Astrocyte (in vitro differentiated cells and primary cell): ENCODE data around the gene NISCH. TPM values are rescaled to one million over a fixed set of nuclear protein-coding genes. Genes with fewer than 3 reads are reported as not detected.

ENCODE experiments used
- DNase-seq: peaks from one replicate; pipeline ENCODE4 v3.0.0-alpha.2; 2010; ENCODE audit warnings: low read depth
- FAIRE-seq: peaks from 2 replicates; lab custom pipeline; 2011; peaks lifted over from hg19 to GRCh38; lab: Jason Lieb, UNC
- H2AFZ ChIP-seq: 2 replicates; pipeline ENCODE4 v1.6.0; 2012; ENCODE audit warnings: low read depth, low read length, inconsistent platforms
- H3K27ac ChIP-seq: 2 replicates; pipeline ENCODE4 v1.5.1; 2011; ENCODE audit warnings: low read depth, low read length, inconsistent platforms
- H3K27me3 ChIP-seq: 2 replicates; pipeline ENCODE4 v1.6.0; 2011; ENCODE audit warnings: low read length, inconsistent platforms; ENCODE audit not compliant: insufficient read depth
- H3K36me3 ChIP-seq: 2 replicates; pipeline ENCODE4 v1.5.1; 2011; ENCODE audit warnings: low read length, inconsistent platforms; ENCODE audit not compliant: insufficient read depth
- H3K4me1 ChIP-seq: 2 replicates; pipeline ENCODE4 v1.5.1; 2011; ENCODE audit warnings: low read length, inconsistent platforms; ENCODE audit not compliant: insufficient read depth
- H3K4me2 ChIP-seq: 2 replicates; pipeline ENCODE4 v1.6.0; 2012; ENCODE audit warnings: low read length, inconsistent platforms
- H3K4me3 ChIP-seq: 2 replicates; pipeline ENCODE4 v1.5.1; 2011; ENCODE audit warnings: low read depth, mild to moderate bottlenecking, low read length, inconsistent platforms; ENCODE audit not compliant: insufficient read depth
- H3K79me2 ChIP-seq: 2 replicates; pipeline ENCODE4 v1.6.0; 2012; ENCODE audit warnings: mild to moderate bottlenecking, low read length, inconsistent platforms; ENCODE audit not compliant: insufficient read depth
- H3K9ac ChIP-seq: 2 replicates; pipeline ENCODE4 v1.6.0; 2012; ENCODE audit warnings: mild to moderate bottlenecking, low read length, inconsistent platforms
- H3K9me3 ChIP-seq: 2 replicates; pipeline ENCODE4 v1.5.1; 2012; ENCODE audit warnings: low read depth, mild to moderate bottlenecking, low read length, inconsistent platforms; ENCODE audit not compliant: insufficient read depth
- H4K20me1 ChIP-seq: 2 replicates; pipeline ENCODE4 v1.6.0; 2012; ENCODE audit warnings: low read length, inconsistent platforms; ENCODE audit not compliant: insufficient read depth
- H3K27ac Mint-ChIP-seq: one replicate; pipeline ENCODE4 v1.8.0; 2021; ENCODE audit warnings: mild to moderate bottlenecking, mixed read lengths; ENCODE audit not compliant: unreplicated experiment
- H3K27me3 Mint-ChIP-seq: one replicate; pipeline ENCODE4 v1.8.0; 2021; ENCODE audit warnings: low read depth, mixed read lengths; ENCODE audit not compliant: unreplicated experiment
- H3K36me3 Mint-ChIP-seq: one replicate; pipeline ENCODE4 v1.8.0; 2021; ENCODE audit warnings: low read depth, mixed read lengths; ENCODE audit not compliant: unreplicated experiment
- H3K4me1 Mint-ChIP-seq: one replicate; pipeline ENCODE4 v1.8.0; 2021; ENCODE audit warnings: low read depth, mixed read lengths; ENCODE audit not compliant: unreplicated experiment
- H3K4me3 Mint-ChIP-seq: one replicate; pipeline ENCODE4 v1.8.0; 2021; ENCODE audit warnings: mild to moderate bottlenecking, moderate library complexity, mixed read lengths; ENCODE audit not compliant: unreplicated experiment
- H3K9me3 Mint-ChIP-seq: one replicate; pipeline ENCODE4 v1.8.0; 2021; ENCODE audit warnings: mild to moderate bottlenecking, mixed read lengths; ENCODE audit not compliant: unreplicated experiment
- EZH2 ChIP-seq: IDR thresholded peaks from 2 replicates; pipeline ENCODE4 v1.6.1; 2012; ENCODE audit warnings: mild to moderate bottlenecking, low read length, inconsistent platforms; ENCODE audit not compliant: insufficient read depth
- total RNA-seq: library from RNA; stranded (reverse); gene quantifications from 2 replicates; pipeline ENCODE4 v1.2.1, GENCODE V29; 2021
- TF ChIP-seq, protein P1 (sequence below): IDR thresholded peaks from 2 replicates; pipeline ENCODE4 v1.5.1; 2011; ENCODE audit warnings: low read depth, mild to moderate bottlenecking, inconsistent platforms, low read length, moderate library complexity; ENCODE audit not compliant: insufficient read depth

The NISCH gene
- total RNA-seq, 1 donor from 2014 or later: 118 TPM

DNA sequence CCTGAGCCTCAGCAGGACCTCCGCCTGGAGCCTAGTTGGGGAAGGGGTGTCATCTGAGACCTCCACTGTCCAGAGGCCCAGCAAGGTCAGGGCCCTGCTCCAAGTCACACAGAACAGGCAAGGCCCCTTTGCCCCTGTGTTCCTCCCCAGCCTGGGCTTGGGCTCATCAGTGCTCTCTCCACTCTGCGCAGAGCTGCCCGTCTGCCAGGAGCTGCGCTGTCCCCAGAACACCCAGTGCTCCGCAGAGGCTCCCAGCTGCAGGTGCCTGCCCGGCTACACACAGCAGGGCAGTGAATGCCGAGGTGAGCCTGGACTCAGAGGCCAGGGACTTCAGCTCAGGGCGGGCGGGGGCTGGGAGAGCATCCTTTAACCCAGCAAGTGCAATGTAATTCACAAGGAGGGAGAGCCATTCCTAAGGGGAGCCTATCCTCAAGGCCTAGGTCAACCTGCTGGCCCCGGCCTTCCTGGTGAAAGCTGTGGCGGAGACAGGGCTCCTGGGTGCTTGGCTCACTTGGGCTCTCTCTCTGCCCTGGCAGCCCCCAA is 47.5 kb downstream of the NISCH start:
- Histone ChIP-seq H2AFZ (no peak overlapping the region), H3K4me3 (no peak overlapping the region), H3K4me1 (peaks cover 16% of the 10 kb centered on the region), H3K36me3 (no peaks in the 10 kb centered on the region), H3K79me2 (no peaks in the 10 kb centered on the region), H3K27ac (no peak overlapping the region), H3K4me2 (no peak overlapping the region), H4K20me1 (no peaks in the 10 kb centered on the region), H3K9me3 (no peaks in the 10 kb centered on the region), H3K27me3 (no peaks in the 10 kb centered on the region), H3K9ac (no peak overlapping the region)
- TF ChIP-seq, protein P1, sequence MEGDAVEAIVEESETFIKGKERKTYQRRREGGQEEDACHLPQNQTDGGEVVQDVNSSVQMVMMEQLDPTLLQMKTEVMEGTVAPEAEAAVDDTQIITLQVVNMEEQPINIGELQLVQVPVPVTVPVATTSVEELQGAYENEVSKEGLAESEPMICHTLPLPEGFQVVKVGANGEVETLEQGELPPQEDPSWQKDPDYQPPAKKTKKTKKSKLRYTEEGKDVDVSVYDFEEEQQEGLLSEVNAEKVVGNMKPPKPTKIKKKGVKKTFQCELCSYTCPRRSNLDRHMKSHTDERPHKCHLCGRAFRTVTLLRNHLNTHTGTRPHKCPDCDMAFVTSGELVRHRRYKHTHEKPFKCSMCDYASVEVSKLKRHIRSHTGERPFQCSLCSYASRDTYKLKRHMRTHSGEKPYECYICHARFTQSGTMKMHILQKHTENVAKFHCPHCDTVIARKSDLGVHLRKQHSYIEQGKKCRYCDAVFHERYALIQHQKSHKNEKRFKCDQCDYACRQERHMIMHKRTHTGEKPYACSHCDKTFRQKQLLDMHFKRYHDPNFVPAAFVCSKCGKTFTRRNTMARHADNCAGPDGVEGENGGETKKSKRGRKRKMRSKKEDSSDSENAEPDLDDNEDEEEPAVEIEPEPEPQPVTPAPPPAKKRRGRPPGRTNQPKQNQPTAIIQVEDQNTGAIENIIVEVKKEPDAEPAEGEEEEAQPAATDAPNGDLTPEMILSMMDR: no peak
- no peak for TF ChIP-seq EZH2
- Mint-ChIP-seq H3K36me3 (no peaks in the 10 kb centered on the region), H3K9me3 (no peaks in the 10 kb centered on the region), H3K27ac (no peak overlapping the region), H3K27me3 (peaks cover 18% of the 10 kb centered on the region), H3K4me1 (peaks cover 4% of the 10 kb centered on the region), H3K4me3 (no peak overlapping the region)
- DNase-seq: no peak
- FAIRE-seq: no peak

DNA sequence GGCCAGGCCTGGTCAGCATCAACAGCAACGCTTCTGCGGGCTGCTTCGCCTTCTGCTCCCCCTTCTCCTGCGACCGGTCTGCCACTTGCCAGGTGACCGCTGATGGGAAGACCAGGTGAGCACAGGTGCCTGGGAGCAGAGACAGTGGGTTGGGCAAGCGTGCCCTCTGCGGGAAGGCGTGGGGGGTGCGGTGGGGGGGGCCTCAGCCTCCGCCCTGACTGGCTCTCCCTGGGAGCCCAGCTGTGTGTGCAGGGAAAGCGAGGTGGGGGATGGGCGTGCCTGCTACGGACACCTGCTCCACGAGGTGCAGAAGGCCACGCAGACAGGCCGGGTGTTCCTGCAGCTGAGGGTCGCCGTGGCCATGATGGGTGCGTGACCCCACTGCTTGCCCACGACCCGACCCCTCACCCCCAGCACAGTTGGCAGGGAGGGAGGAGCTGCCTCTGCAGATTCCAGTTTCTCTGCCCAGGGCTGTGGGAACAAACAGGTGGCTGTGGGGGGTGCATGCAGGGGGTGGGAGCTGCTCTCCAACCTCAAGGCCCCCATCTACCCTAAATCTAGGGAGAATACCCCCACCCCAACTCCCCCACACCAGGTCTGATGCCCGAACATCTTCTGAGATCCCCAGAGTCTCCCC is 48.5 kb downstream of the NISCH start:
- H3K36me3 Mint-ChIP-seq: no peaks in the 10 kb centered on the region
- Histone ChIP-seq H3K27me3 (no peaks in the 10 kb centered on the region), H4K20me1 (no peaks in the 10 kb centered on the region), H3K4me1 (peaks cover 6% of the 10 kb centered on the region), H3K36me3 (no peaks in the 10 kb centered on the region), H2AFZ (no peak overlapping the region), H3K4me2 (no peak overlapping the region), H3K9ac (no peak overlapping the region), H3K9me3 (no peaks in the 10 kb centered on the region), H3K79me2 (no peaks in the 10 kb centered on the region), H3K27ac (no peak overlapping the region), H3K4me3 (no peak overlapping the region)
- no peak overlapping the region for H3K27ac Mint-ChIP-seq
- no peaks in the 10 kb centered on the region for H3K9me3 Mint-ChIP-seq
- no peak overlapping the region for H3K4me3 Mint-ChIP-seq
- H3K4me1 Mint-ChIP-seq: peaks cover 4% of the 10 kb centered on the region
- no peak for FAIRE-seq
- peaks cover 21% of the 10 kb centered on the region for H3K27me3 Mint-ChIP-seq
- no peak for TF ChIP-seq EZH2
- TF ChIP-seq, protein P1: no peak
- no peak for DNase-seq

DNA sequence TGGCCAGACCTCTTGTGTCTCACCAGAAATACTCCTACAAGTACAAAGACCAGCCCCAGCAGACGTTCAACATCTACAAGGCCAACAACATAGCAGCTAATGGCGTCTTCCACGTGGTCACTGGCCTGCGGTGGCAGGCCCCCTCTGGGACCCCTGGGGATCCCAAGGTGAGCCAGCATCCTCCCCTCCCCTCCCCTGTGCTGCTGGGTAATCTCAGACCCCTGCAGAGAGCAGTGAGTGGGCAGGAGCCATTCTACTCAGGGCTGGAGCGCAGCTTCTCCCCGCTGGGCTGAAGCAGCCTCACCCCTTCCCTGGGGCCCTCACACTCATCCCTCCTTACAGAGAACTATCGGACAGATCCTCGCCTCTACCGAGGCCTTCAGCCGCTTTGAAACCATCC is 49.6 kb downstream of the NISCH start:
- peaks cover 6% of the 10 kb centered on the region for H3K4me1 ChIP-seq
- H3K9ac ChIP-seq: no peak overlapping the region
- no peaks in the 10 kb centered on the region for H4K20me1 ChIP-seq
- no peaks in the 10 kb centered on the region for H3K27me3 ChIP-seq
- TF ChIP-seq, protein P1: no peak
- TF ChIP-seq EZH2: no peak
- peaks cover 27% of the 10 kb centered on the region for H3K27me3 Mint-ChIP-seq
- H3K27ac ChIP-seq: no peak overlapping the region
- no peak overlapping the region for H3K27ac Mint-ChIP-seq
- H3K4me2 ChIP-seq: no peak overlapping the region
- no peaks in the 10 kb centered on the region for H3K36me3 Mint-ChIP-seq
- no peak overlapping the region for H3K4me3 Mint-ChIP-seq
- no peak for FAIRE-seq
- H3K4me3 ChIP-seq: no peak overlapping the region
- no peak overlapping the region for H2AFZ ChIP-seq
- no peak for DNase-seq
- H3K36me3 ChIP-seq: no peaks in the 10 kb centered on the region
- peaks cover 4% of the 10 kb centered on the region for H3K4me1 Mint-ChIP-seq
- no peaks in the 10 kb centered on the region for H3K9me3 Mint-ChIP-seq
- H3K79me2 ChIP-seq: no peaks in the 10 kb centered on the region
- no peaks in the 10 kb centered on the region for H3K9me3 ChIP-seq
